Karpas-422 (cell line): ENCODE data around the gene ANKRD13C. TPM values are rescaled to one million over a fixed set of nuclear protein-coding genes. Genes with fewer than 3 reads are reported as not detected.
A peak's percentile ranks its signal among the peaks of the same experiment; 100 is the strongest.

Experiments
- DNase-seq: peaks from one replicate; pipeline ENCODE4 v3.0.0-alpha.2; 2015
- H2AFZ ChIP-seq: fragments of 200-600 bp; sonication (generic); 2 replicates; pipeline ENCODE4 v1.6.1; 2014; ENCODE audit warnings: antibody characterized with exemption, low read length, mixed read lengths
- H3K27ac ChIP-seq: fragments of 200-600 bp; sonication (generic); 2 replicates; pipeline ENCODE4 v1.5.1; 2014; ENCODE audit warnings: mild to moderate bottlenecking, low read length, moderate library complexity
- H3K27me3 ChIP-seq: fragments of 200-600 bp; sonication (generic); 2 replicates; pipeline ENCODE4 v1.6.1; 2014; ENCODE audit warnings: low read length, mixed read lengths
- H3K36me3 ChIP-seq: fragments of 200-600 bp; sonication (generic); 2 replicates; pipeline ENCODE4 v1.6.1; 2014; ENCODE audit warnings: low read length, mixed read lengths; ENCODE audit not compliant: insufficient read depth
- H3K4me1 ChIP-seq: fragments of 200-600 bp; sonication (generic); 2 replicates; pipeline ENCODE4 v1.6.1; 2014; ENCODE audit warnings: mild to moderate bottlenecking, low read length, mixed read lengths
- H3K4me2 ChIP-seq: fragments of 200-600 bp; sonication (generic); 2 replicates; pipeline ENCODE4 v1.6.1; 2014; ENCODE audit warnings: low read length, low read depth, mild to moderate bottlenecking; ENCODE audit not compliant: poor library complexity, severe bottlenecking
- H3K4me3 ChIP-seq: fragments of 200-600 bp; sonication (generic); 2 replicates; pipeline ENCODE4 v1.5.1; 2014; ENCODE audit warnings: mild to moderate bottlenecking, antibody characterized with exemption, low read length, mixed read lengths
- H3K79me2 ChIP-seq: fragments of 200-600 bp; sonication (generic); 2 replicates; pipeline ENCODE4 v1.6.1; 2014; ENCODE audit warnings: mild to moderate bottlenecking, low read length, mixed read lengths
- H3K9ac ChIP-seq: fragments of 200-600 bp; sonication (generic); 2 replicates; pipeline ENCODE4 v1.6.0; 2014; ENCODE audit warnings: low read length
- H3K9me2 ChIP-seq: fragments of 200-600 bp; sonication (generic), shearing (Covaris generic); replicated peaks from 2 replicates; pipeline ENCODE4 v1.6.0; 2014; ENCODE audit warnings: mild to moderate bottlenecking, low read length, moderate library complexity; ENCODE audit not compliant: insufficient read depth
- H3K9me3 ChIP-seq: fragments of 300-700, 200-600 bp; sonication (generic); 2 replicates; pipeline ENCODE4 v1.6.1; 2014; ENCODE audit warnings: low read length, mixed read lengths
- H4K20me1 ChIP-seq: fragments of 200-600 bp; sonication (generic); 2 replicates; pipeline ENCODE4 v1.6.1; 2014; ENCODE audit warnings: mild to moderate bottlenecking, antibody characterized with exemption, low read length, low read depth; ENCODE audit not compliant: insufficient read depth
- total RNA-seq: library from RNA; depleted of rRNA; stranded (reverse); fragments of >200 nt; shearing (Covaris generic); gene quantifications from 2 replicates; pipeline ENCODE4 v1.2.3, GENCODE V29; 2014; ENCODE audit warnings: low replicate concordance

ANKRD13C gene
- total RNA-seq, 1 experiment from 2014 or later: 34.3 TPM

- DNase-seq: no peak
- peaks cover 4% of the 10 kb centered on the region; the same call in 1 of the 2 replicates for H3K4me1 ChIP-seq
These were observed 114.6 kb downstream of the ANKRD13C start for GRCh38 chr1:70239940-70240339.

GRCh38 chr1:70234733-70235132, 119.8 kb downstream of the ANKRD13C start:
- Histone ChIP-seq H3K4me2 (no peak overlapping the region), H3K9me3 (no peaks in the 10 kb centered on the region), H2AFZ (no peak overlapping the region), H3K27me3 (no peaks in the 10 kb centered on the region), H3K27ac (no peak overlapping the region), H4K20me1 (0 out of 2 replicates have a peak, but pooled peaks cover 12% of the 10 kb centered on the region), H3K79me2 (peaks cover 87% of the 10 kb centered on the region), H3K9ac (no peak overlapping the region), H3K4me1 (peaks cover 16% of the 10 kb centered on the region), H3K36me3 (peaks cover 86% of the 10 kb centered on the region), H3K4me3 (no peak overlapping the region), H3K9me2 (no peaks in the 10 kb centered on the region)
- DNase-seq: no peak

More at GRCh38 chr1:70239940-70240339, 114.6 kb downstream of the ANKRD13C start:
- no peak overlapping the region for H3K4me3 ChIP-seq
- no peak overlapping the region for H2AFZ ChIP-seq
- H3K9me3 ChIP-seq: no peaks in the 10 kb centered on the region
- H3K27ac ChIP-seq: no peak overlapping the region
- peaks cover 11% of the 10 kb centered on the region; the same call in 1 of the 2 replicates for H4K20me1 ChIP-seq
- H3K4me2 ChIP-seq: no peak overlapping the region
- no peak overlapping the region for H3K9ac ChIP-seq
- no peaks in the 10 kb centered on the region for H3K9me2 ChIP-seq
- H3K36me3 ChIP-seq: peaks cover 83% of the 10 kb centered on the region
- H3K27me3 ChIP-seq: no peaks in the 10 kb centered on the region
- peaks cover 76% of the 10 kb centered on the region for H3K79me2 ChIP-seq

GRCh38 chr1:70231475-70231874, 123.0 kb downstream of the ANKRD13C start:
- DNase-seq: no peak

GRCh38 chr1:70228670-70229069, 125.9 kb downstream of the ANKRD13C start:
- no peaks in the 10 kb centered on the region for H3K9me2 ChIP-seq
- DNase-seq: no peak
- peak overlapping the region; percentile 19; the same call in 1 of the 2 replicates for H3K27ac ChIP-seq
- peaks cover 44% of the 10 kb centered on the region for H4K20me1 ChIP-seq
- no peak overlapping the region for H3K9ac ChIP-seq
- peaks cover 87% of the 10 kb centered on the region for H3K36me3 ChIP-seq
- H3K9me3 ChIP-seq: no peaks in the 10 kb centered on the region
- peaks cover 99% of the 10 kb centered on the region for H3K79me2 ChIP-seq
- H3K27me3 ChIP-seq: no peaks in the 10 kb centered on the region
- peaks cover 70% of the 10 kb centered on the region for H3K4me1 ChIP-seq
- no peak overlapping the region for H3K4me2 ChIP-seq
- H3K4me3 ChIP-seq: no peak overlapping the region
- no peak overlapping the region for H2AFZ ChIP-seq

More at GRCh38 chr1:70231475-70231874, 123.0 kb downstream of the ANKRD13C start:
- Histone ChIP-seq H3K9me3 (no peaks in the 10 kb centered on the region), H3K9ac (no peak overlapping the region), H3K36me3 (peaks cover 90% of the 10 kb centered on the region), H3K9me2 (no peaks in the 10 kb centered on the region), H3K27me3 (no peaks in the 10 kb centered on the region), H2AFZ (no peak overlapping the region), H3K4me2 (no peak overlapping the region), H4K20me1 (peaks cover 24% of the 10 kb centered on the region), H3K27ac (no peak overlapping the region), H3K4me3 (no peak overlapping the region), H3K4me1 (peaks cover 46% of the 10 kb centered on the region), H3K79me2 (peaks cover 96% of the 10 kb centered on the region)

GRCh38 chr1:70227439-70227838, 127.1 kb downstream of the ANKRD13C start:
- H3K4me2 ChIP-seq: no peak overlapping the region
- no peaks in the 10 kb centered on the region for H3K9me3 ChIP-seq
- H3K4me3 ChIP-seq: no peak overlapping the region
- H3K4me1 ChIP-seq: peaks cover 82% of the 10 kb centered on the region
- H3K27me3 ChIP-seq: no peaks in the 10 kb centered on the region
- DNase-seq: no peak
- H2AFZ ChIP-seq: no peak overlapping the region
- no peak overlapping the region for H3K9ac ChIP-seq
- peaks cover 99% of the 10 kb centered on the region for H3K79me2 ChIP-seq
- peaks cover 55% of the 10 kb centered on the region for H4K20me1 ChIP-seq
- no peak overlapping the region for H3K27ac ChIP-seq
- peaks cover 91% of the 10 kb centered on the region for H3K36me3 ChIP-seq
- H3K9me2 ChIP-seq: no peaks in the 10 kb centered on the region

GRCh38 chr1:70224954-70225353, 129.6 kb downstream of the ANKRD13C start:
- no peak overlapping the region for H3K4me2 ChIP-seq
- no peaks in the 10 kb centered on the region for H3K9me2 ChIP-seq
- H3K79me2 ChIP-seq: peaks cover 98% of the 10 kb centered on the region
- peaks cover 70% of the 10 kb centered on the region for H3K36me3 ChIP-seq
- no peak overlapping the region for H2AFZ ChIP-seq
- no peaks in the 10 kb centered on the region for H3K27me3 ChIP-seq
- no peaks in the 10 kb centered on the region for H3K9me3 ChIP-seq
- DNase-seq: no peak
- H3K27ac ChIP-seq: no peak overlapping the region
- peaks cover 54% of the 10 kb centered on the region for H4K20me1 ChIP-seq
- H3K9ac ChIP-seq: no peak overlapping the region
- peaks cover 85% of the 10 kb centered on the region for H3K4me1 ChIP-seq
- no peak overlapping the region for H3K4me3 ChIP-seq

GRCh38 chr1:70222716-70223235, 131.7 kb downstream of the ANKRD13C start:
- H3K4me1 ChIP-seq: peaks cover 84% of the 10 kb centered on the region
- H2AFZ ChIP-seq: no peak overlapping the region
- H3K36me3 ChIP-seq: peaks cover 49% of the 10 kb centered on the region
- H4K20me1 ChIP-seq: peaks cover 47% of the 10 kb centered on the region
- H3K79me2 ChIP-seq: peaks cover 98% of the 10 kb centered on the region
- H3K9ac ChIP-seq: peak overlapping the region; percentile 96
- DNase-seq: no peak
- H3K27me3 ChIP-seq: no peaks in the 10 kb centered on the region
- peak overlapping the region; percentile 81 for H3K4me3 ChIP-seq
- H3K9me2 ChIP-seq: no peaks in the 10 kb centered on the region
- H3K27ac ChIP-seq: peak overlapping the region; percentile 89
- peak overlapping the region; percentile 86 for H3K4me2 ChIP-seq
- H3K9me3 ChIP-seq: no peaks in the 10 kb centered on the region

- H2AFZ ChIP-seq: no peak within 1 kb of the TSS; the same call in 1 of the 2 replicates
- H3K4me3 ChIP-seq: peak within 1 kb of the TSS; percentile 81
- peaks cover 38% of the 10 kb centered on the region for H3K36me3 ChIP-seq
- peak; percentile 98 for DNase-seq
- peaks cover 98% of the 10 kb centered on the region for H3K79me2 ChIP-seq
- peaks cover 74% of the 10 kb centered on the region for H3K4me1 ChIP-seq
- H3K9me2 ChIP-seq: no peaks in the 10 kb centered on the region
- H3K9ac ChIP-seq: peak within 1 kb of the TSS; percentile 96
- H3K27ac ChIP-seq: peak within 1 kb of the TSS; percentile 89
- H3K9me3 ChIP-seq: no peaks in the 10 kb centered on the region
- H3K27me3 ChIP-seq: no peaks in the 10 kb centered on the region
- peaks cover 34% of the 10 kb centered on the region for H4K20me1 ChIP-seq
- H3K4me2 ChIP-seq: peak within 1 kb of the TSS; percentile 86
These were observed 133.0 kb downstream of the ANKRD13C start, which contains the start of gene SRSF11 for GRCh38 chr1:70221238-70222121. TSS of gene SRSF11 (plus strand) at chr1:70221380. CDS start at chr1:70221637, 257 bp downstream.
